Neural cell (in vitro differentiated cells): ENCODE measurements around the gene ZIC4.

Experiments
- EZH2 ChIP-seq: fragments of 200-600, 300-800 bp; shearing (Covaris generic), sonication (generic); IDR thresholded peaks from 2 replicates; pipeline ENCODE4 v1.6.1; 2014; ENCODE audit warnings: antibody characterized with exemption, low read length, borderline replicate concordance, mild to moderate bottlenecking; ENCODE audit not compliant: insufficient read depth, poor library complexity, severe bottlenecking
- TF ChIP-seq, protein P1 (sequence below): fragments of 450-650 bp; IDR thresholded peaks from 2 replicates; pipeline ENCODE4 v1.5.1; 2014; ENCODE audit warnings: antibody characterized with exemption, mild to moderate bottlenecking, moderate library complexity; ENCODE audit not compliant: poor library complexity, severe bottlenecking

- TF ChIP-seq, protein P1, sequence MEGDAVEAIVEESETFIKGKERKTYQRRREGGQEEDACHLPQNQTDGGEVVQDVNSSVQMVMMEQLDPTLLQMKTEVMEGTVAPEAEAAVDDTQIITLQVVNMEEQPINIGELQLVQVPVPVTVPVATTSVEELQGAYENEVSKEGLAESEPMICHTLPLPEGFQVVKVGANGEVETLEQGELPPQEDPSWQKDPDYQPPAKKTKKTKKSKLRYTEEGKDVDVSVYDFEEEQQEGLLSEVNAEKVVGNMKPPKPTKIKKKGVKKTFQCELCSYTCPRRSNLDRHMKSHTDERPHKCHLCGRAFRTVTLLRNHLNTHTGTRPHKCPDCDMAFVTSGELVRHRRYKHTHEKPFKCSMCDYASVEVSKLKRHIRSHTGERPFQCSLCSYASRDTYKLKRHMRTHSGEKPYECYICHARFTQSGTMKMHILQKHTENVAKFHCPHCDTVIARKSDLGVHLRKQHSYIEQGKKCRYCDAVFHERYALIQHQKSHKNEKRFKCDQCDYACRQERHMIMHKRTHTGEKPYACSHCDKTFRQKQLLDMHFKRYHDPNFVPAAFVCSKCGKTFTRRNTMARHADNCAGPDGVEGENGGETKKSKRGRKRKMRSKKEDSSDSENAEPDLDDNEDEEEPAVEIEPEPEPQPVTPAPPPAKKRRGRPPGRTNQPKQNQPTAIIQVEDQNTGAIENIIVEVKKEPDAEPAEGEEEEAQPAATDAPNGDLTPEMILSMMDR, result no peak
- TF ChIP-seq EZH2, result no peak
Measured at GRCh38 chr3:147411238-147411814, 5.0 kb upstream of the ZIC4 start.
